B cell (primary cell): Measurements from ENCODE around the gene APCDD1L.

Experiments used
- CTCF ChIP-seq: fragments of 200-600 bp; IDR thresholded peaks from one replicate; pipeline ENCODE4 v1.8.0; 2022; ENCODE audit warnings: antibody characterized with exemption, mild to moderate bottlenecking
- EZH2 ChIP-seq: IDR thresholded peaks from 2 replicates; pipeline ENCODE4 v1.6.1; 2012; ENCODE audit warnings: borderline replicate concordance, low read depth, mild to moderate bottlenecking, moderate library complexity, low read length; ENCODE audit not compliant: insufficient read depth, poor library complexity, severe bottlenecking

GRCh38 chr20:58544286-58544685 is 29.1 kb upstream of the APCDD1L start:
- TF ChIP-seq CTCF (no peak), EZH2 (no peak)
